PC-9 (cell line): Measurements from ENCODE around the gene CDAN1. TPM values are rescaled to one million over a fixed set of nuclear protein-coding genes. Genes with fewer than 3 reads are reported as not detected.

Source experiments
- BruUV-seq: library from RNA; stranded (reverse); fragments of 400-500 nt; replicated peaks from 2 replicates; lab custom pipeline; 2021; lab: Mats Ljungman, UMichigan
- CTCF ChIA-PET: fragments of 300-600 bp; sonication (Branson Sonifier 250); formaldehyde crosslinking; loops from one replicate; lab custom pipeline; 2022; ENCODE audit warnings: antibody characterized with exemption; lab: Charles Lee
- POLR2A ChIA-PET: fragments of 300-600 bp; sonication (Branson Sonifier 250); formaldehyde crosslinking; loops from one replicate; lab custom pipeline; 2022; ENCODE audit warnings: antibody characterized with exemption; ENCODE audit not compliant: unreplicated experiment; lab: Charles Lee
- DNase-seq, 2 experiments: peaks; one replicate each; pipeline versions ENCODE4 v3.0.0 to v3.0.0-alpha.2; 2015 to 2022; ENCODE audit warnings: mixed read lengths in 1 of 2
- H2AFZ ChIP-seq: fragments of 200-600 bp; sonication (generic); 2 replicates; pipeline ENCODE4 v1.8.1; 2017; ENCODE audit warnings: antibody characterized with exemption
- H3F3A ChIP-seq: fragments of 200-600 bp; sonication (generic); 2 replicates; pipeline ENCODE4 v1.8.1; 2017; ENCODE audit warnings: antibody characterized with exemption, mild to moderate bottlenecking, low read depth; ENCODE audit not compliant: insufficient read depth
- H3K27ac ChIP-seq: fragments of 200-600 bp; sonication (generic); 2 replicates; pipeline ENCODE4 v1.6.1; 2016; ENCODE audit warnings: mixed run types
- H3K27me3 ChIP-seq: fragments of 200-600 bp; sonication (generic); 2 replicates; pipeline ENCODE4 v1.6.1; 2016; ENCODE audit warnings: low read depth, mixed run types; ENCODE audit not compliant: insufficient read depth
- H3K36me3 ChIP-seq: fragments of 200-600 bp; sonication (generic); 2 replicates; pipeline ENCODE4 v1.6.1; 2016; ENCODE audit warnings: low read depth, mixed run types
- H3K4me1 ChIP-seq: fragments of 200-600 bp; sonication (generic); replicated peaks from 2 replicates; pipeline ENCODE4 v1.6.1; 2016; ENCODE audit warnings: mixed run types; ENCODE audit not compliant: insufficient read depth
- H3K4me2 ChIP-seq: fragments of 200-600 bp; sonication (generic); 2 replicates; pipeline ENCODE4 v1.6.1; 2017; ENCODE audit warnings: mixed run types
- H3K4me3 ChIP-seq: fragments of 200-600 bp; sonication (generic); 2 replicates; pipeline ENCODE4 v1.6.1; 2016; ENCODE audit warnings: mixed run types
- H3K79me2 ChIP-seq: fragments of 200-600 bp; sonication (generic); 2 replicates; pipeline ENCODE4 v1.6.1; 2017; ENCODE audit warnings: low read depth, mixed run types
- H3K9me2 ChIP-seq: fragments of 200-600 bp; sonication (generic); 2 replicates; pipeline ENCODE4 v1.8.1; 2017; ENCODE audit warnings: mild to moderate bottlenecking; ENCODE audit not compliant: insufficient read depth
- H3K9me3 ChIP-seq: fragments of 200-600 bp; sonication (generic); 2 replicates; pipeline ENCODE4 v1.8.1; 2016; ENCODE audit warnings: low read depth; ENCODE audit not compliant: insufficient read depth
- H4K20me1 ChIP-seq: fragments of 200-600 bp; sonication (generic); 2 replicates; pipeline ENCODE4 v1.8.1; 2017; ENCODE audit not compliant: insufficient read depth
- CTCF ChIP-seq: fragments of 200-600 bp; sonication (generic); conservative IDR thresholded peaks from 2 replicates; pipeline ENCODE4 v1.6.1; 2017; ENCODE audit warnings: mixed run types, antibody characterized with exemption, mild to moderate bottlenecking, moderate library complexity
- EZH2 ChIP-seq: fragments of 200-600 bp; sonication (generic); IDR thresholded peaks from 2 replicates; pipeline ENCODE4 v1.8.0; 2017; ENCODE audit warnings: antibody characterized with exemption, low read depth
- intact Hi-C: fragments of 100-400 bp; cut with micrococcal nuclease; formaldehyde crosslinking; loops from one replicate; pipeline ENCODE4 v1.10.0; 2022; ENCODE audit not compliant: unreplicated experiment
- total RNA-seq: library from RNA; stranded (reverse); gene quantifications from 2 replicates; pipeline ENCODE4 v1.2.3, GENCODE V29; 2021

Gene CDAN1
- total RNA-seq, 1 experiment from 2014 or later = 23.4 TPM

DNA sequence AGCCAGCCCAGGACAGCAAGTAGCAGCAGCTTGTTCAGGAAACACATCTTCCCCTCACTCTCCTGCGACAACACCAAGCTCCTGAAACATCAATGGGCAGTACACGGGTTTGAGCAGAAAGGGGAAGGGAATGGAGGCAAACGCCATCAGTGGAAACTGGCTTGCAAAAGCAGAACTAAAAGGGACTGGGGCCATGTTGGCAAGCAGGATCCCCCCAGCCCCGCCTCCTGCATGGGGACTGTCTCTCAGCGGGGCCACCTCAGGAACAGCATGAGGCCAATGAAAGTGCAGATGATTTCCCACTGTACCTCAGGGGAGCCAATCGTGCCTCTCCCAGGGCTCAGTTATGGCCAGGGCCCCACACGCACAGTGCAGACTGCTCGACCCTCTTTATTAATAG lies 6.8 kb downstream of the CDAN1 start:
- Histone ChIP-seq H2AFZ (no peak overlapping the region), H3K27ac (no peak overlapping the region), H4K20me1 (no peaks in the 10 kb centered on the region), H3K27me3 (no peaks in the 10 kb centered on the region), H3F3A (no peaks in the 10 kb centered on the region), H3K79me2 (no peaks in the 10 kb centered on the region), H3K9me2 (no peaks in the 10 kb centered on the region), H3K4me1 (no peaks in the 10 kb centered on the region), H3K9me3 (no peaks in the 10 kb centered on the region), H3K4me3 (no peak overlapping the region), H3K4me2 (no peak overlapping the region), H3K36me3 (no peaks in the 10 kb centered on the region)
- TF ChIP-seq CTCF (no peak), EZH2 (no peak)
- intact Hi-C loops = no loop called here
- ChIA-PET POLR2A (no interaction called here), CTCF (no interaction called here)
- no TSS peak for BruUV-seq
- DNase-seq = no peak

GRCh38 chr15:42729409-42729808 lies 7.5 kb downstream of the CDAN1 start:
- H4K20me1 ChIP-seq = no peaks in the 10 kb centered on the region
- H3K9me3 ChIP-seq = no peaks in the 10 kb centered on the region
- no peaks in the 10 kb centered on the region for H3K36me3 ChIP-seq
- H3K79me2 ChIP-seq = no peaks in the 10 kb centered on the region
- H3K9me2 ChIP-seq = no peaks in the 10 kb centered on the region
- H3K4me3 ChIP-seq = no peak overlapping the region
- no TSS peak for BruUV-seq
- intact Hi-C loops = no loop called here
- TF ChIP-seq EZH2 (no peak), CTCF (no peak)
- DNase-seq = no peak
- no peak overlapping the region for H3K27ac ChIP-seq
- POLR2A ChIA-PET = no interaction called here
- H2AFZ ChIP-seq = no peak overlapping the region
- CTCF ChIA-PET = interaction anchor here (0.5 kb wide), 1 partner anchor 1149 kb away, joined by 7 read pairs; no protein-coding TSS in a partner anchor
- H3K27me3 ChIP-seq = no peaks in the 10 kb centered on the region
- no peak overlapping the region for H3K4me2 ChIP-seq
- H3F3A ChIP-seq = no peaks in the 10 kb centered on the region
- H3K4me1 ChIP-seq = no peaks in the 10 kb centered on the region

DNA sequence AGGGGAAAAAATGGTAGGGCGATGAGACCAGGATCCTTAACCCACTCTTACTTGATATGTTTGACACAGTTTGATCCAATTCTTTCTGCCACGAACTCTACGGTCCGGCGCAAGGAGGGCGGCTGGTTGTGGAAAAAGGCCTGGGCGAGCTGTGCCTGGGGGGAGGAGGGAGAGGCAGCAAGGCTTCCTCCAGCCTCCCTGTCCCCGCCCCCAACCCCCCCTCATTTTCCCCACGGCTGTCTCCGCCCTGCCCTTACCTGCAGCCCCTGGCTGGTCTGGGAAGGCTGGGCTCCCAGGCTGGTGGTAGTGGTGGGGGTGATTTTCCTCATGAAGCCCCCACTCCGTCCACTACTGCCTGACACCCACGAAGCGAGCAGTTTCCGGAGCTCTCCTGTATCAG lies 8.0 kb downstream of the CDAN1 start:
- no peaks in the 10 kb centered on the region for H3K36me3 ChIP-seq
- H3K27me3 ChIP-seq = no peaks in the 10 kb centered on the region
- no peak overlapping the region for H3K4me2 ChIP-seq
- intact Hi-C loops = no loop called here
- POLR2A ChIA-PET = no interaction called here
- no peaks in the 10 kb centered on the region for H3K9me3 ChIP-seq
- no peak for TF ChIP-seq EZH2
- no peak for TF ChIP-seq CTCF
- no peaks in the 10 kb centered on the region for H3K9me2 ChIP-seq
- DNase-seq = no peak
- no peak overlapping the region for H3K4me3 ChIP-seq
- CTCF ChIA-PET = no interaction called here
- no peak overlapping the region for H2AFZ ChIP-seq
- no peaks in the 10 kb centered on the region for H3K79me2 ChIP-seq
- H4K20me1 ChIP-seq = no peaks in the 10 kb centered on the region
- H3F3A ChIP-seq = no peaks in the 10 kb centered on the region
- no peaks in the 10 kb centered on the region for H3K4me1 ChIP-seq
- BruUV-seq = no TSS peak
- no peak overlapping the region for H3K27ac ChIP-seq
